ENCODE results near the gene CLIC6. TPM values are rescaled to one million over a fixed set of nuclear protein-coding genes. Genes with fewer than 3 reads are reported as not detected.

The CLIC6 gene
- total RNA-seq, 2 donors from 2014 or later = 5.1 to 7.0 TPM

GRCh38 chr21:34648739-34649297, 20.0 kb upstream of the CLIC6 start:
- no peak overlapping the region for H3K27ac ChIP-seq
- no peak overlapping the region for H3K4me3 ChIP-seq
- peaks cover 3 to 21% of the 10 kb centered on the region in 2 donors for H3K9me3 ChIP-seq
- peaks cover 0 to 7% of the 10 kb centered on the region in 2 donors for H3K4me1 ChIP-seq
- H3K36me3 ChIP-seq = no peaks in the 10 kb centered on the region
- DNase-seq (ENCODE audit: low spot score) = peak; percentile 18
- TF ChIP-seq CTCF (IDR thresholded peaks at IDR 0.05) = no peak
- no peaks in the 10 kb centered on the region for H3K27me3 ChIP-seq

DNA sequence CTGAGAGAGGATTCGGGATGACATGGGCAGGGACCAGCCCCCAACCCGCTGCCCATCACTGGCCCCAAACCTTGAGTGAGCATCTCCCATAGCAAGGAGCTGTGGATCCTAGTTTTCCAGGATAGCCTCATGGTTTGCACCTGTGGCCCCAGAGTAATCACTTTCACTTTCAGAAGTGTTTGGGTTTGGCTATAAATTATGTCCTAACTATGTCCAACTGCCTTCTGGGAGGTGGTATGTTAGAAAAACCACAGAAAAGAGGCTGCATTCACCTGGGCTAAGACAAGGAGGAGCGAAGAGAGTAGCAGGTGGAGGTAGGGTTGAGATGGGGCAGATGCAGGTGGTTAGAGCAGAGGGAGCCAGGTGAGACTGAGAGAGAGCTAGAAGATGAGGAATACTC, 19.4 kb upstream of the CLIC6 start:
- peak; percentile 11 for DNase-seq (ENCODE audit: low spot score)
- H3K4me3 ChIP-seq = no peak overlapping the region

GRCh38 chr21:34650861-34651431, 17.8 kb upstream of the CLIC6 start:
- TF ChIP-seq CTCF (IDR thresholded peaks at IDR 0.05) = no peak
- peaks cover 3 to 21% of the 10 kb centered on the region in 2 donors for H3K9me3 ChIP-seq
- H3K4me3 ChIP-seq = no peak overlapping the region
- no peaks in the 10 kb centered on the region for H3K36me3 ChIP-seq
- H3K27me3 ChIP-seq = no peaks in the 10 kb centered on the region
- DNase-seq (ENCODE audit: low spot score) = no peak
- H3K4me1 ChIP-seq = no peaks in the 10 kb centered on the region
- no peak overlapping the region for H3K27ac ChIP-seq

More for the DNA sequence above, 19.4 kb upstream of the CLIC6 start:
- Histone ChIP-seq H3K4me1 (peaks cover 0 to 6% of the 10 kb centered on the region in 2 donors), H3K9me3 (peaks cover 3 to 21% of the 10 kb centered on the region in 2 donors), H3K27ac (no peak overlapping the region), H3K27me3 (no peaks in the 10 kb centered on the region), H3K36me3 (no peaks in the 10 kb centered on the region)
- no peak for TF ChIP-seq CTCF (IDR thresholded peaks at IDR 0.05)

- Histone ChIP-seq H3K4me3 (no peak overlapping the region), H3K9me3 (peaks cover 6 to 21% of the 10 kb centered on the region in 2 donors), H3K27me3 (no peaks in the 10 kb centered on the region), H3K27ac (no peak overlapping the region), H3K4me1 (no peaks in the 10 kb centered on the region), H3K36me3 (no peaks in the 10 kb centered on the region)
- TF ChIP-seq CTCF (IDR thresholded peaks at IDR 0.05) = no peak
- no peak for DNase-seq (ENCODE audit: low spot score)
These were observed 17.2 kb upstream of the CLIC6 start for GRCh38 chr21:34651642-34652041.

- no peak for TF ChIP-seq CTCF (IDR thresholded peaks at IDR 0.05)
- Histone ChIP-seq H3K4me1 (no peaks in the 10 kb centered on the region), H3K27me3 (no peaks in the 10 kb centered on the region), H3K36me3 (no peaks in the 10 kb centered on the region), H3K9me3 (peaks cover 6 to 21% of the 10 kb centered on the region in 2 donors), H3K27ac (no peak overlapping the region), H3K4me3 (no peak overlapping the region)
- DNase-seq (ENCODE audit: low spot score) = no peak
These were observed 15.3 kb upstream of the CLIC6 start for GRCh38 chr21:34653522-34653921.

DNA sequence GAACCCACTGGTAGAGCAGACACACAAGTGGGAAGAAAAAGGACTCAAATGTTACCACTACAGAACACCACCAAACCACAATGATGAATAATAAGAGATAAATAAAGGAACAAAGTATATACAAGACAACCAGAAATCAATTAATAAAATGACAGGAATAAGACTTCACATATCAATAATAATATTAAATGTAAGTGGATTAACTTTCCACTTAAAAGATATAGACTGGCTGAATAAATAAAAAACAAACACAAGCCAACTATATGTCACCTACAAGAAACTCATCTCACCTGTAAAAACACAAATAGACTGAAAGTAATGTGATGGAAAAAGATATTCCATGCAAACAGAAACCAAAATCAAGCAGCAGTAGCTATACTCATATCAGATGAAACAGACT, 6.9 kb upstream of the CLIC6 start:
- H3K9me3 ChIP-seq = peaks cover 0 to 31% of the 10 kb centered on the region in 2 donors
- no peak overlapping the region for H3K27ac ChIP-seq
- H3K4me1 ChIP-seq = no peaks in the 10 kb centered on the region
- H3K36me3 ChIP-seq = no peaks in the 10 kb centered on the region
- H3K27me3 ChIP-seq = no peaks in the 10 kb centered on the region
- no peak overlapping the region for H3K4me3 ChIP-seq
- no peak for DNase-seq (ENCODE audit: low spot score)
- no peak for TF ChIP-seq CTCF (IDR thresholded peaks at IDR 0.05)
